Peyer's patch (tissue), 4 donors: ENCODE data around the gene ZNF474. TPM values are rescaled to one million over a fixed set of nuclear protein-coding genes. Genes with fewer than 3 reads are reported as not detected.

Experiments used
- DNase-seq, 3 donors: peaks; one replicate each; pipeline ENCODE4 v3.0.0-alpha.2; 2017 to 2019
- H3K27ac ChIP-seq, 4 donors: fragments of 200-600 bp; sonication (generic); one replicate each; pipeline ENCODE4 v1.5.1; 2016 to 2019
- H3K27me3 ChIP-seq, 2 donors: fragments of 200-600 bp; sonication (generic); one replicate each; pipeline ENCODE4 v1.5.1; 2019
- H3K36me3 ChIP-seq, 3 donors: fragments of 200-600 bp; sonication (generic); one replicate each; pipeline ENCODE4 v1.5.1; 2016 to 2019
- H3K4me1 ChIP-seq, 4 donors: fragments of 200-600 bp; sonication (generic); one replicate each; pipeline ENCODE4 v1.5.1; 2016 to 2019
- H3K4me3 ChIP-seq, 4 donors: fragments of 200-600 bp; sonication (generic); 1 replicate in 3 of 4; 2 replicates in 1 of 4; pipeline ENCODE4 v1.5.1; 2016 to 2019; ENCODE audit warnings: mild to moderate bottlenecking in 1 of 4
- H3K9me3 ChIP-seq, 4 donors: fragments of 200-600 bp; sonication (generic); one replicate each; pipeline ENCODE4 v1.5.1; 2016 to 2019; ENCODE audit warnings: mild to moderate bottlenecking in 1 of 4
- CTCF ChIP-seq, 6 experiments: fragments of 450-650 bp in 4 of 6; fragments of 200-600 bp in 2 of 6; sonication (generic) in 1 of 6; IDR thresholded peaks; one replicate each; pipeline ENCODE4 v1.5.1; 2017 to 2019; ENCODE audit warnings: antibody characterized with exemption in 6 of 6, mild to moderate bottlenecking in 3 of 6, moderate library complexity in 1 of 6
- POLR2A ChIP-seq, 2 donors: fragments of 450-650 bp; IDR thresholded peaks; one replicate each; pipeline ENCODE4 v1.5.1; 2017; ENCODE audit warnings: antibody characterized with exemption in 2 of 2, mild to moderate bottlenecking in 2 of 2, moderate library complexity in 2 of 2
- total RNA-seq, 4 donors: library from RNA; depleted of rRNA; stranded (reverse); fragments of >200 nt; gene quantifications; one replicate each; pipeline ENCODE4 v1.1.0, GENCODE V29; 2016

Gene ZNF474
- total RNA-seq, 4 donors from 2014 or later, result 0.54 TPM; not detected in 3

GRCh38 chr5:122169350-122170103, 40.2 kb downstream of the ZNF474 start:
- Histone ChIP-seq H3K9me3 (no peaks in the 10 kb centered on the region), H3K36me3 (no peaks in the 10 kb centered on the region)
- TF ChIP-seq POLR2A (IDR thresholded peaks at IDR 0.05) (no peak), CTCF (IDR thresholded peaks at IDR 0.05) (no peak)

GRCh38 chr5:122170620-122171019, 41.3 kb downstream of the ZNF474 start:
- no peak overlapping the region for H3K4me3 ChIP-seq
- H3K27me3 ChIP-seq, result no peaks in the 10 kb centered on the region
- no peak for DNase-seq
- H3K36me3 ChIP-seq, result no peaks in the 10 kb centered on the region
- TF ChIP-seq POLR2A (IDR thresholded peaks at IDR 0.05) (no peak), CTCF (IDR thresholded peaks at IDR 0.05) (no peak)
- no peaks in the 10 kb centered on the region for H3K9me3 ChIP-seq
- no peaks in the 10 kb centered on the region for H3K4me1 ChIP-seq
- no peak overlapping the region for H3K27ac ChIP-seq

More at GRCh38 chr5:122169350-122170103, 40.2 kb downstream of the ZNF474 start:
- DNase-seq, result no peak
- no peaks in the 10 kb centered on the region for H3K4me1 ChIP-seq
- no peak overlapping the region for H3K27ac ChIP-seq
- H3K27me3 ChIP-seq, result no peaks in the 10 kb centered on the region
- H3K4me3 ChIP-seq, result no peak overlapping the region

GRCh38 chr5:122172207-122172606, 42.9 kb downstream of the ZNF474 start:
- Histone ChIP-seq H3K27ac (no peak overlapping the region), H3K36me3 (no peaks in the 10 kb centered on the region), H3K9me3 (no peaks in the 10 kb centered on the region), H3K4me1 (no peaks in the 10 kb centered on the region), H3K4me3 (no peak overlapping the region), H3K27me3 (no peaks in the 10 kb centered on the region)
- no peak for DNase-seq
- TF ChIP-seq CTCF (IDR thresholded peaks at IDR 0.05) (no peak), POLR2A (IDR thresholded peaks at IDR 0.05) (no peak)

GRCh38 chr5:122173474-122174415, 44.4 kb downstream of the ZNF474 start:
- Histone ChIP-seq H3K36me3 (no peaks in the 10 kb centered on the region), H3K9me3 (no peaks in the 10 kb centered on the region), H3K4me3 (no peak overlapping the region), H3K4me1 (no peaks in the 10 kb centered on the region), H3K27ac (no peak overlapping the region), H3K27me3 (no peaks in the 10 kb centered on the region)
- TF ChIP-seq CTCF (IDR thresholded peaks at IDR 0.05) (no peak), POLR2A (IDR thresholded peaks at IDR 0.05) (no peak)
- DNase-seq, result no peak

GRCh38 chr5:122175091-122175490, 45.7 kb downstream of the ZNF474 start:
- Histone ChIP-seq H3K4me3 (no peak overlapping the region), H3K36me3 (no peaks in the 10 kb centered on the region), H3K4me1 (no peaks in the 10 kb centered on the region), H3K27ac (no peak overlapping the region), H3K27me3 (no peaks in the 10 kb centered on the region), H3K9me3 (no peaks in the 10 kb centered on the region)
- DNase-seq, result no peak
- TF ChIP-seq POLR2A (IDR thresholded peaks at IDR 0.05), result no peak

- no peaks in the 10 kb centered on the region for H3K4me1 ChIP-seq
- H3K36me3 ChIP-seq, result no peaks in the 10 kb centered on the region
- no peaks in the 10 kb centered on the region for H3K27me3 ChIP-seq
- no peaks in the 10 kb centered on the region for H3K9me3 ChIP-seq
- H3K27ac ChIP-seq, result no peak overlapping the region
- DNase-seq, result no peak
- TF ChIP-seq POLR2A (IDR thresholded peaks at IDR 0.05) (no peak), CTCF (IDR thresholded peaks at IDR 0.05) (no peak)
- no peak overlapping the region for H3K4me3 ChIP-seq
Observed at GRCh38 chr5:122175852-122176251, 46.5 kb downstream of the ZNF474 start.
